ENCODE data around the gene CD4.

CD4 gene

GRCh38 chr12:6831450-6831995, 42.2 kb downstream of the CD4 start:
- Mint-ChIP-seq H3K4me1 (peaks cover 23% of the 10 kb centered on the region), H3K4me3 (no peak overlapping the region), H3K36me3 (ENCODE audit: insufficient read depth) (peaks cover 14% of the 10 kb centered on the region), H3K9me3 (no peaks in the 10 kb centered on the region), H3K27me3 (peaks cover 55% of the 10 kb centered on the region), H3K27ac (ENCODE audit: low read depth) (no peak overlapping the region)
- ATAC-seq (replicated peaks; ENCODE audit: extremely low read depth, poor library complexity, severe bottlenecking) (no peak), DNase-seq (ENCODE audit: low spot score in 2 of 2) (no peak)

- no peaks in the 10 kb centered on the region for H3K9me3 Mint-ChIP-seq
- no peak overlapping the region for H3K4me3 Mint-ChIP-seq
- ATAC-seq (replicated peaks; ENCODE audit: extremely low read depth, poor library complexity, severe bottlenecking): no peak
- no peak for DNase-seq (ENCODE audit: low spot score in 2 of 2)
- H3K4me1 Mint-ChIP-seq: peaks cover 21% of the 10 kb centered on the region
- H3K36me3 Mint-ChIP-seq (ENCODE audit: insufficient read depth): peaks cover 14% of the 10 kb centered on the region
- peaks cover 49% of the 10 kb centered on the region for H3K27me3 Mint-ChIP-seq
- no peak overlapping the region for H3K27ac Mint-ChIP-seq (ENCODE audit: low read depth)
Observed at GRCh38 chr12:6832125-6832524, 42.8 kb downstream of the CD4 start.

GRCh38 chr12:6833189-6833890, 44.0 kb downstream of the CD4 start:
- no peak for ATAC-seq (replicated peaks; ENCODE audit: extremely low read depth, poor library complexity, severe bottlenecking)
- H3K27ac Mint-ChIP-seq (ENCODE audit: low read depth): no peak overlapping the region

GRCh38 chr12:6834254-6834653, 44.9 kb downstream of the CD4 start:
- no peaks in the 10 kb centered on the region for H3K9me3 Mint-ChIP-seq
- no peak overlapping the region for H3K27ac Mint-ChIP-seq (ENCODE audit: low read depth)
- peaks cover 4% of the 10 kb centered on the region for H3K4me1 Mint-ChIP-seq
- H3K4me3 Mint-ChIP-seq: no peak overlapping the region
- peaks cover 28% of the 10 kb centered on the region for H3K27me3 Mint-ChIP-seq
- H3K36me3 Mint-ChIP-seq (ENCODE audit: insufficient read depth): peaks cover 6% of the 10 kb centered on the region
- ATAC-seq (replicated peaks; ENCODE audit: extremely low read depth, poor library complexity, severe bottlenecking) (no peak), DNase-seq (ENCODE audit: low spot score in 2 of 2) (no peak)

More at GRCh38 chr12:6833189-6833890, 44.0 kb downstream of the CD4 start:
- H3K9me3 Mint-ChIP-seq: no peaks in the 10 kb centered on the region
- DNase-seq (ENCODE audit: low spot score in 2 of 2): no peak
- peaks cover 9% of the 10 kb centered on the region for H3K4me1 Mint-ChIP-seq
- peaks cover 10% of the 10 kb centered on the region for H3K36me3 Mint-ChIP-seq (ENCODE audit: insufficient read depth)
- H3K27me3 Mint-ChIP-seq: peaks cover 36% of the 10 kb centered on the region
- no peak overlapping the region for H3K4me3 Mint-ChIP-seq

GRCh38 chr12:6834873-6835272, 45.5 kb downstream of the CD4 start:
- Mint-ChIP-seq H3K36me3 (ENCODE audit: insufficient read depth) (peaks cover 4% of the 10 kb centered on the region), H3K27me3 (peaks cover 23% of the 10 kb centered on the region), H3K27ac (ENCODE audit: low read depth) (no peak overlapping the region), H3K4me1 (no peaks in the 10 kb centered on the region), H3K9me3 (no peaks in the 10 kb centered on the region), H3K4me3 (no peak overlapping the region)
- ATAC-seq (replicated peaks; ENCODE audit: extremely low read depth, poor library complexity, severe bottlenecking) (no peak), DNase-seq (ENCODE audit: low spot score in 2 of 2) (no peak)

GRCh38 chr12:6836851-6837250, 47.5 kb downstream of the CD4 start:
- Mint-ChIP-seq H3K9me3 (no peaks in the 10 kb centered on the region), H3K27me3 (peaks cover 3% of the 10 kb centered on the region), H3K4me3 (no peak overlapping the region), H3K27ac (ENCODE audit: low read depth) (no peak overlapping the region), H3K36me3 (ENCODE audit: insufficient read depth) (peaks cover 3% of the 10 kb centered on the region), H3K4me1 (no peaks in the 10 kb centered on the region)
- DNase-seq (ENCODE audit: low spot score in 2 of 2) (no peak), ATAC-seq (replicated peaks; ENCODE audit: extremely low read depth, poor library complexity, severe bottlenecking) (no peak)

GRCh38 chr12:6837370-6838060, 48.2 kb downstream of the CD4 start:
- H3K9me3 Mint-ChIP-seq: no peaks in the 10 kb centered on the region
- ATAC-seq (replicated peaks; ENCODE audit: extremely low read depth, poor library complexity, severe bottlenecking) (no peak), DNase-seq (ENCODE audit: low spot score in 2 of 2) (no peak)
- peaks cover 3% of the 10 kb centered on the region for H3K36me3 Mint-ChIP-seq (ENCODE audit: insufficient read depth)
- H3K27ac Mint-ChIP-seq (ENCODE audit: low read depth): no peak overlapping the region
- no peaks in the 10 kb centered on the region for H3K27me3 Mint-ChIP-seq
- no peaks in the 10 kb centered on the region for H3K4me1 Mint-ChIP-seq
- no peak overlapping the region for H3K4me3 Mint-ChIP-seq

- Mint-ChIP-seq H3K27ac (ENCODE audit: low read depth) (no peak overlapping the region), H3K36me3 (ENCODE audit: insufficient read depth) (peaks cover 4% of the 10 kb centered on the region), H3K4me1 (no peaks in the 10 kb centered on the region), H3K27me3 (no peaks in the 10 kb centered on the region), H3K9me3 (no peaks in the 10 kb centered on the region), H3K4me3 (no peak overlapping the region)
- DNase-seq (ENCODE audit: low spot score in 2 of 2) (no peak), ATAC-seq (replicated peaks; ENCODE audit: extremely low read depth, poor library complexity, severe bottlenecking) (no peak)
Observed at GRCh38 chr12:6838854-6839253, 49.5 kb downstream of the CD4 start.

- H3K4me1 Mint-ChIP-seq: no peaks in the 10 kb centered on the region
- no peak overlapping the region for H3K27ac Mint-ChIP-seq (ENCODE audit: low read depth)
- H3K9me3 Mint-ChIP-seq: no peaks in the 10 kb centered on the region
- H3K4me3 Mint-ChIP-seq: no peak overlapping the region
- H3K36me3 Mint-ChIP-seq (ENCODE audit: insufficient read depth): peaks cover 3% of the 10 kb centered on the region
- no peaks in the 10 kb centered on the region for H3K27me3 Mint-ChIP-seq
- DNase-seq (ENCODE audit: low spot score in 2 of 2) (no peak), ATAC-seq (replicated peaks; ENCODE audit: extremely low read depth, poor library complexity, severe bottlenecking) (no peak)
Observed at GRCh38 chr12:6839482-6840201, 50.3 kb downstream of the CD4 start.

- Mint-ChIP-seq H3K27ac (ENCODE audit: low read depth) (no peak overlapping the region), H3K4me1 (no peaks in the 10 kb centered on the region), H3K36me3 (ENCODE audit: insufficient read depth) (peaks cover 3% of the 10 kb centered on the region), H3K27me3 (no peaks in the 10 kb centered on the region), H3K9me3 (no peaks in the 10 kb centered on the region), H3K4me3 (no peak overlapping the region)
- ATAC-seq (replicated peaks; ENCODE audit: extremely low read depth, poor library complexity, severe bottlenecking) (no peak), DNase-seq (ENCODE audit: low spot score in 2 of 2) (no peak)
Observed at GRCh38 chr12:6840330-6840729, 51.0 kb downstream of the CD4 start.

- Mint-ChIP-seq H3K4me3 (no peak within 1 kb of the TSS), H3K4me1 (no peaks in the 10 kb centered on the region), H3K9me3 (no peaks in the 10 kb centered on the region), H3K27me3 (no peaks in the 10 kb centered on the region), H3K36me3 (ENCODE audit: insufficient read depth) (peaks cover 5% of the 10 kb centered on the region), H3K27ac (ENCODE audit: low read depth) (no peak within 1 kb of the TSS)
- no peak for ATAC-seq (replicated peaks; ENCODE audit: extremely low read depth, poor library complexity, severe bottlenecking)
- DNase-seq (ENCODE audit: low spot score in 2 of 2): no peak
Observed at GRCh38 chr12:6840761-6841515, 51.6 kb downstream of the CD4 start, which contains the start of gene GNB3. TSS of gene GNB3 (plus strand) at chr12:6840925. CDS start at chr12:6841288, 363 bp downstream.

- no peak for DNase-seq (ENCODE audit: low spot score in 2 of 2)
- H3K4me3 Mint-ChIP-seq: no peak overlapping the region
- no peak for ATAC-seq (replicated peaks; ENCODE audit: extremely low read depth, poor library complexity, severe bottlenecking)
- no peaks in the 10 kb centered on the region for H3K9me3 Mint-ChIP-seq
- no peaks in the 10 kb centered on the region for H3K27me3 Mint-ChIP-seq
- H3K27ac Mint-ChIP-seq (ENCODE audit: low read depth): no peak overlapping the region
- peaks cover 5% of the 10 kb centered on the region for H3K36me3 Mint-ChIP-seq (ENCODE audit: insufficient read depth)
- no peaks in the 10 kb centered on the region for H3K4me1 Mint-ChIP-seq
Observed at GRCh38 chr12:6842075-6842474, 52.7 kb downstream of the CD4 start.

All from central memory CD8-positive, alpha-beta T cell (primary cell).